ENCODE results near the gene NLRP7. TPM values are rescaled to one million over a fixed set of nuclear protein-coding genes. Genes with fewer than 3 reads are reported as not detected.
"Not testable (repeated sequence)": the region's sequence is repeated elsewhere in the genome, so short reads cannot be mapped to it uniquely, and the experiment has no call there.

The NLRP7 gene
- 1 to 10 TPM in 1 of 2 donors, under 1 TPM in 1; 0.93 to 1.0 TPM for total RNA-seq
- not detected for polyA plus RNA-seq (2013, experiment 1 of 2)
- polyA plus RNA-seq (2013, experiment 2 of 2), result not detected
- long read RNA-seq, experiment 1, partial matches to known transcripts, result 1 of 1 reads
- long read RNA-seq, experiment 1, other reads (novel, unspliced or antisense), result 0 of 1 reads
- long read RNA-seq, experiment 2, partial matches to known transcripts, result 1 of 2 reads
- long read RNA-seq, experiment 2, other reads (novel, unspliced or antisense), result 0 of 2 reads
- long read RNA-seq, experiment 3, transcript NLRP7-202 (10 exons, 3,250 nt), result minor isoform, 6 of 14 reads
- long read RNA-seq, experiment 3, transcript NLRP7-209 (11 exons, 3,269 nt), result major isoform, 8 of 14 reads
- long read RNA-seq, experiment 3, partial matches to known transcripts, result 0 of 14 reads
- long read RNA-seq, experiment 3, other reads (novel, unspliced or antisense), result 0 of 14 reads
- long read RNA-seq, experiment 4, result 0 reads

DNA sequence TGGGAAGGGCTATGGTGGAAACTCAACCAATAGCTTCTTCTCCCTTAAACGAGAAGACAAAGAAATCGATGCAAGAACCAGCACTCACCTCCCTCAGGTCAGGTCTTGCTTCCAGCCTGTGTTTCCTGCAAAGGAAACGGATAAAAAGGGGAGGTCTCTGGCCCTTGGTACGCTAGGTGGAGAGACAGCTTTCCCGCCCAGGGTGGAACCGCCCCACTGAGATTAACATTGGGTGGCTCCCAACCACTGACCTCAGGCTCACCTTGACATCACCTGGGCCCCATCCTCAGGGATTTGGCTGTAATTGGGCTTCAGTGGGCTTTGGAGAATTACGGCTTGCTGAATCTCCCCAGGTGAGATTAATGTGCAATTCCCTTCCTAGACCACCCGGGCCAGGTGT lies at the start of gene NLRP7:
Gene NLRP7, minus strand, starts transcription at position 150 of the 400 bp plus-strand sequence.
- no peaks in the 10 kb centered on the region for H3K27me3 Mint-ChIP-seq (ENCODE audit: insufficient read depth)
- Histone ChIP-seq H3K27me3 (ENCODE audit: control insufficient read depth, insufficient read depth, low read length, poor library complexity, severe bottlenecking) (no peaks in the 10 kb centered on the region), H3K27ac (ENCODE audit: low read depth, low read length) (no peak within 1 kb of the TSS), H3K9ac (ENCODE audit: extremely low read depth, low read length, poor library complexity, severe bottlenecking) (no peak within 1 kb of the TSS), H3K9me3 (ENCODE audit: control insufficient read depth, low read length) (no peaks in the 10 kb centered on the region), H3K4me1 (ENCODE audit: control insufficient read depth, insufficient read depth, low read length) (no peaks in the 10 kb centered on the region), H3K36me3 (ENCODE audit: control insufficient read depth, insufficient read depth, low read length) (peaks cover 22% of the 10 kb centered on the region), H3K4me3 (ENCODE audit: low read length) (no peak within 1 kb of the TSS)
- peaks cover 25% of the 10 kb centered on the region for H3K36me3 Mint-ChIP-seq (ENCODE audit: low read depth)
- H3K4me3 Mint-ChIP-seq, result no peak within 1 kb of the TSS
- DNase-seq, result peak; percentile 49
- H3K4me1 Mint-ChIP-seq, result peaks cover 22% of the 10 kb centered on the region
- no peak within 1 kb of the TSS for H3K27ac Mint-ChIP-seq
- WGBS, 2 experiments (ENCODE audit: insufficient coverage in 1 of 2, insufficient read length in 1 of 2), result 95 to 100% methylated on average over 2 to 8 of the region's 8 CpGs
- H3K9me3 Mint-ChIP-seq, result no peaks in the 10 kb centered on the region
- TF ChIP-seq CTCF (conservative IDR thresholded peaks at IDR 0.05), result no peak

DNA sequence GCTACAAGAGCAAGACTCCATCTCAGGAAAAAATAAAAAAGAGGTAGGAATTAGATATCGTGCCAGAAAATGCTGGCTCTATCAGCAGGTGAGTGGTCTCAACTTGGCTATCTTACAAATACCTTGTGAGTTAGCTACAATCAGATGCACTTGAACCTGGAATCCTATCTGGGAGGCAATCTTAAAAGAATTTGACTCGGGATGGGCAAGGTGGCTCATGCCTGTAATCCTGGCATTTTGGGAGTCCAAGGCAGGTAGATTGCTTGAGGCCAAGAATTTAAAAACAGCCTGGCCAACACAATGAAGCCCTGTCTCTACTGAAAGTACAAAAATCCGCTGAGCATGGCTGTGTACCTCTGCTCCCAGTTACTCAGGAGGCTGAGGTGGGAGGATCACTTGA lies 48.2 kb upstream of the NLRP7 start:
- Histone ChIP-seq H3K4me1 (ENCODE audit: control insufficient read depth, insufficient read depth, low read length) (no peaks in the 10 kb centered on the region), H3K27me3 (ENCODE audit: control insufficient read depth, insufficient read depth, low read length, poor library complexity, severe bottlenecking) (no peaks in the 10 kb centered on the region), H3K9me3 (ENCODE audit: control insufficient read depth, low read length) (peaks cover 10% of the 10 kb centered on the region), H3K4me3 (ENCODE audit: low read length) (no peak overlapping the region), H3K27ac (ENCODE audit: low read depth, low read length) (no peak overlapping the region), H3K9ac (ENCODE audit: extremely low read depth, low read length, poor library complexity, severe bottlenecking) (no peak overlapping the region), H3K36me3 (ENCODE audit: control insufficient read depth, insufficient read depth, low read length) (peaks cover 90% of the 10 kb centered on the region)
- Mint-ChIP-seq H3K36me3 (ENCODE audit: low read depth) (peaks cover 77% of the 10 kb centered on the region), H3K9me3 (peaks cover 12% of the 10 kb centered on the region), H3K27me3 (ENCODE audit: insufficient read depth) (no peaks in the 10 kb centered on the region), H3K4me3 (no peak overlapping the region), H3K27ac (no peak overlapping the region), H3K4me1 (no peaks in the 10 kb centered on the region)
- WGBS, 2 experiments (ENCODE audit: insufficient coverage in 1 of 2, insufficient read length in 1 of 2), result 76 to 90% methylated on average over 3 of the region's 3 CpGs
- no peak for TF ChIP-seq CTCF (conservative IDR thresholded peaks at IDR 0.05)
- DNase-seq, result no peak

DNA sequence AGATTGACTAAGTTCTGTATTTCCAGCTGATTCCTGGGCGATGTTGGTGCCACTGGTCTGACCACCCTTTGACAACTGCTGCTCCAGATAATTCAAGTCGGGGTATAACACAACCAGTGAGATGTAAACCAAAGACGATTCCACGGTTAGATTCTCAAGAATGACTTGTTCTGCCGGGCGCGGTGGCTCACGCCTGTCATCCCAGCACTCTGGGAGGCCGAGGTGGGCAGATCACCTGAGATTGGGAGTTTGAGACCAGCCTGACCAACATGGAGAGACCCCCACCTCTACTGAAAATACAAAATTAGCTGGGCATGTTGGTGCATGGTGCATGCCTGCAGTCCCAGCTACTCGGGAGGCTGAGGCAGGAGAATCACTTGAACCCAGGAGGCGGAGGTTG lies 42.2 kb upstream of the NLRP7 start:
- H3K27me3 Mint-ChIP-seq (ENCODE audit: insufficient read depth); H3K4me3 ChIP-seq (ENCODE audit: low read length); DNase-seq; H3K4me3 Mint-ChIP-seq; H3K9me3 ChIP-seq (ENCODE audit: control insufficient read depth, low read length); H3K27me3 ChIP-seq (ENCODE audit: control insufficient read depth, insufficient read depth, low read length, poor library complexity, severe bottlenecking); H3K4me1 Mint-ChIP-seq; H3K4me1 ChIP-seq (ENCODE audit: control insufficient read depth, insufficient read depth, low read length); H3K27ac Mint-ChIP-seq; H3K27ac ChIP-seq (ENCODE audit: low read depth, low read length); H3K9ac ChIP-seq (ENCODE audit: extremely low read depth, low read length, poor library complexity, severe bottlenecking): not testable (repeated sequence)
- 95 to 96% methylated on average over 9 to 11 of the region's 11 CpGs for WGBS, 2 experiments (ENCODE audit: insufficient coverage in 1 of 2, insufficient read length in 1 of 2)
- Mint-ChIP-seq H3K36me3 (ENCODE audit: low read depth) (peaks cover 80% of the 10 kb centered on the region), H3K9me3 (peaks cover 12% of the 10 kb centered on the region)
- peaks cover 89% of the 10 kb centered on the region for H3K36me3 ChIP-seq (ENCODE audit: control insufficient read depth, insufficient read depth, low read length)

GRCh38 chr19:54982562-54982961 lies 35.2 kb upstream of the NLRP7 start:
- H3K27ac ChIP-seq (ENCODE audit: low read depth, low read length); H3K9me3 Mint-ChIP-seq; H3K4me1 ChIP-seq (ENCODE audit: control insufficient read depth, insufficient read depth, low read length); H3K4me3 ChIP-seq (ENCODE audit: low read length); H3K4me1 Mint-ChIP-seq; H3K27me3 Mint-ChIP-seq (ENCODE audit: insufficient read depth); H3K9me3 ChIP-seq (ENCODE audit: control insufficient read depth, low read length); DNase-seq; H3K27me3 ChIP-seq (ENCODE audit: control insufficient read depth, insufficient read depth, low read length, poor library complexity, severe bottlenecking); H3K9ac ChIP-seq (ENCODE audit: extremely low read depth, low read length, poor library complexity, severe bottlenecking); H3K27ac Mint-ChIP-seq; H3K4me3 Mint-ChIP-seq: not testable (repeated sequence)
- H3K36me3 Mint-ChIP-seq (ENCODE audit: low read depth), result peaks cover 63% of the 10 kb centered on the region
- peaks cover 76% of the 10 kb centered on the region for H3K36me3 ChIP-seq (ENCODE audit: control insufficient read depth, insufficient read depth, low read length)
- 96 to 100% methylated on average over 6 to 13 of the region's 23 CpGs for WGBS, 2 experiments (ENCODE audit: insufficient coverage in 1 of 2, insufficient read length in 1 of 2)

GRCh38 chr19:54973229-54974090 lies 26.1 kb upstream of the NLRP7 start:
- not testable (repeated sequence) for H3K4me1 Mint-ChIP-seq; H3K27ac Mint-ChIP-seq; H3K9ac ChIP-seq (ENCODE audit: extremely low read depth, low read length, poor library complexity, severe bottlenecking); H3K4me1 ChIP-seq (ENCODE audit: control insufficient read depth, insufficient read depth, low read length); H3K4me3 ChIP-seq (ENCODE audit: low read length); H3K9me3 ChIP-seq (ENCODE audit: control insufficient read depth, low read length); H3K9me3 Mint-ChIP-seq; H3K27me3 ChIP-seq (ENCODE audit: control insufficient read depth, insufficient read depth, low read length, poor library complexity, severe bottlenecking); H3K27me3 Mint-ChIP-seq (ENCODE audit: insufficient read depth); H3K4me3 Mint-ChIP-seq; H3K27ac ChIP-seq (ENCODE audit: low read depth, low read length); DNase-seq
- peaks cover 67% of the 10 kb centered on the region for H3K36me3 ChIP-seq (ENCODE audit: control insufficient read depth, insufficient read depth, low read length)
- H3K36me3 Mint-ChIP-seq (ENCODE audit: low read depth), result peaks cover 56% of the 10 kb centered on the region
- 92 to 94% methylated on average over 16 to 19 of the region's 19 CpGs for WGBS, 2 experiments (ENCODE audit: insufficient coverage in 1 of 2, insufficient read length in 1 of 2)

Measured in endodermal cell (in vitro differentiated cells).